OCI-LY7 (cell line): Measurements from ENCODE around the gene NINL. TPM values are rescaled to one million over a fixed set of nuclear protein-coding genes. Genes with fewer than 3 reads are reported as not detected.
"Not testable (repeated sequence)": the region's sequence is repeated elsewhere in the genome, so short reads cannot be mapped to it uniquely, and the experiment has no call there.

Experiments used
- Bru-seq: library from RNA; stranded (reverse); fragments of 400-500 nt; gene quantifications from one replicate; lab custom pipeline; 2021; lab: Mats Ljungman, UMichigan
- BruChase-seq, 2 experiments: library from RNA; stranded (reverse); fragments of 400-500 nt; gene quantifications; one replicate each; lab custom pipeline; 2021; lab: Mats Ljungman, UMichigan
- BruUV-seq: library from RNA; stranded (reverse); fragments of 400-500 nt; replicated peaks from 2 replicates; lab custom pipeline; 2021; lab: Mats Ljungman, UMichigan
- CTCF ChIA-PET: fragments of 300-600 bp; sonication (Branson Sonifier 250); formaldehyde crosslinking; loops from one replicate; lab custom pipeline; 2022; ENCODE audit warnings: antibody characterized with exemption; ENCODE audit not compliant: unreplicated experiment; lab: Charles Lee
- POLR2A ChIA-PET: fragments of 300-600 bp; sonication (Branson Sonifier 250); formaldehyde crosslinking; loops from one replicate; lab custom pipeline; 2022; ENCODE audit warnings: antibody characterized with exemption; lab: Charles Lee
- DNase-seq: peaks from one replicate; pipeline ENCODE4 v3.0.0-alpha.2; 2015; ENCODE audit warnings: low spot score
- H2AFZ ChIP-seq: fragments of 200-600 bp; sonication (generic), shearing (Covaris generic); 2 replicates; pipeline ENCODE4 v1.6.1; 2014; ENCODE audit warnings: mild to moderate bottlenecking, antibody characterized with exemption, low read length, moderate library complexity
- H3K27ac ChIP-seq: fragments of 200-600 bp; sonication (generic); 2 replicates; pipeline ENCODE4 v1.5.1; 2014; ENCODE audit warnings: mixed run types, low read depth, mild to moderate bottlenecking, moderate library complexity, low read length, inconsistent platforms; ENCODE audit not compliant: poor library complexity, severe bottlenecking
- H3K36me3 ChIP-seq: fragments of 200-600 bp; sonication (generic); 2 replicates; pipeline ENCODE4 v1.6.1; 2014; ENCODE audit warnings: mild to moderate bottlenecking, antibody characterized with exemption, low read length, moderate library complexity, mixed read lengths; ENCODE audit not compliant: insufficient read depth
- H3K4me1 ChIP-seq: fragments of 200-600 bp; sonication (generic); 2 replicates; pipeline ENCODE4 v1.5.1; 2014; ENCODE audit warnings: mild to moderate bottlenecking, low read length; ENCODE audit not compliant: insufficient read depth, poor library complexity, severe bottlenecking
- H3K4me2 ChIP-seq: fragments of 200-600 bp; sonication (generic); 2 replicates; pipeline ENCODE4 v1.6.1; 2014; ENCODE audit warnings: mild to moderate bottlenecking, low read length
- H3K4me3 ChIP-seq: fragments of 200-600 bp; sonication (generic); 2 replicates; pipeline ENCODE4 v1.5.1; 2014; ENCODE audit warnings: mild to moderate bottlenecking, low read depth, low read length; ENCODE audit not compliant: poor library complexity, severe bottlenecking
- H3K79me2 ChIP-seq: fragments of 200-600 bp; sonication (generic); 2 replicates; pipeline ENCODE4 v1.6.1; 2016; ENCODE audit warnings: low read depth, mild to moderate bottlenecking, low read length, moderate library complexity, mixed read lengths; ENCODE audit not compliant: insufficient read depth
- H3K9me2 ChIP-seq: fragments of 200-600 bp; sonication (generic); 2 replicates; pipeline ENCODE4 v1.6.1; 2016; ENCODE audit warnings: mild to moderate bottlenecking, low read length, mixed read lengths; ENCODE audit not compliant: insufficient read depth
- H3K9me3 ChIP-seq: fragments of 200-600 bp; sonication (generic); 2 replicates; pipeline ENCODE4 v1.6.1; 2014; ENCODE audit warnings: mild to moderate bottlenecking, mixed run types, low read length, mixed read lengths
- H4K20me1 ChIP-seq: fragments of 200-600 bp; sonication (generic); 2 replicates; pipeline ENCODE4 v1.6.1; 2014; ENCODE audit warnings: mild to moderate bottlenecking, antibody characterized with exemption, low read length, moderate library complexity, mixed read lengths; ENCODE audit not compliant: insufficient read depth
- EZH2phosphoT487 ChIP-seq: fragments of 200-600 bp; sonication (generic); IDR thresholded peaks from 2 replicates; pipeline ENCODE4 v1.6.1; 2018; ENCODE audit warnings: low read depth, borderline replicate concordance, mild to moderate bottlenecking, mixed run types, antibody characterized with exemption, low read length, moderate library complexity, mixed read lengths
- intact Hi-C: fragments of 100-400 bp; cut with micrococcal nuclease; formaldehyde crosslinking; loops from one replicate; pipeline ENCODE4 v1.10.0; 2022; ENCODE audit not compliant: unreplicated experiment
- long read RNA-seq: library from polyadenylated mRNA; stranded (forward); transcript quantifications from one replicate; pipeline ENCODE4 v2.0.0, GENCODE V29; 2022
- total RNA-seq, 2 experiments: library from RNA; depleted of rRNA in 1 of 2; stranded (reverse); fragments of >200 nt in 1 of 2; shearing (Covaris generic) in 1 of 2; gene quantifications; 2 replicates each; pipeline ENCODE4 v1.2.3, GENCODE V29; 2014 to 2022
- TF ChIP-seq, protein P1 (sequence below): fragments of 200-600 bp; sonication (generic); conservative IDR thresholded peaks from 2 replicates; pipeline ENCODE4 v1.5.1; 2014; ENCODE audit warnings: mild to moderate bottlenecking, antibody characterized with exemption, low read length, moderate library complexity, mixed read lengths

The NINL gene
- total RNA-seq (2014; rRNA removed; shearing (Covaris generic)) = 0.06 and 0.08 TPM in 2 replicates
- 0.55 and 0.57 TPM in 2 replicates for total RNA-seq (2022)
- percentile 23 among the genes with signal in this experiment for Bru-seq, nascent RNA
- BruChase-seq, experiment 1, labeled RNA remaining after a 6-hour chase = percentile 19 among the genes with signal in this experiment
- BruChase-seq, experiment 2, labeled RNA remaining after a 2-hour chase = percentile 21 among the genes with signal in this experiment
- long read RNA-seq, partial matches to known transcripts = 0 of 2 reads
- long read RNA-seq, other reads (novel, unspliced or antisense) = 2 of 2 reads

DNA sequence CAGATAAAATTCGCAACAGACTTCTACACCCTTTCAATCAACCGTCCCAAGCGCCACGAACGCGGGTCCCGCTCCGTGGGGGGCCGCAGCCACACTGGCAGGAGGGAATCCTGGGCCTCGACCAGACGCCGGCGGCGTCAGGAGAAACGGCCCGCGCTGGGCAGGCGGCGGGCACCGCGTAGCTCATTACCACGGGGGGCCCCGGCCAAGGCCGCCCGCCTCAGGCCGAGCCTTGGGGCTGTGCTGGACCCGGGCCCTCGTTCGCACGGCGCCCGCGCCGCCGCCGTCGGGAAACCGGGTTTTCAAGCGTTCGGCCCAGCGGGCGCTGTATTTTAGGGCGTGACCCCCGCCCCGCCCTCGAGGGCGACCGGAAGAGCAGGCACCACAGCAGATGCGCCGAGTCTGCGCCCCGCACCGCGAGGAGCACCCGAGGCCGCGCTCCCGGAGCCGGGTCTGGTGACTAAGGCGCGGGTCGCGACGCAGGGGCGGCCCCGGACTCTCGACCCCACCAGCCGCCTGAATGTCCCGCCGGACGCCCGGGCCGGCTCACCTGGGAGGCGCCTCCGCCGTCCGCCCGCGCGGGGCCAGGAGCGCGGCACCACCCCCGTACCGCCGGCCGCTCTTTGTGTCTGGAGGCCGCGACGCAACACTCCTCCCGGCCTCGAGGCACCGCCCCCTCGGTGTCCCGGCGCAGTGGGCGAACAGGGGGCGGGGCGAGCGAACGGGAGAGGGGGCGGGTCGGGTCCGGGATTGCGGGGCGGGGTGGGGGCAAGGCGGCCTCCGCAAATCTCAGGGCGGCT, at the start of gene NINL:
NINL (minus strand) TSS at position 627 of the 800 bp plus-strand sequence. CDS start 58,944 bp downstream, outside the sequence.
- H3K9me3 ChIP-seq = no peaks in the 10 kb centered on the region
- H3K79me2 ChIP-seq = no peaks in the 10 kb centered on the region
- no peaks in the 10 kb centered on the region for H3K36me3 ChIP-seq
- no peaks in the 10 kb centered on the region for H3K4me1 ChIP-seq
- intact Hi-C loops = no loop called here
- DNase-seq = no peak
- no peak within 1 kb of the TSS for H2AFZ ChIP-seq
- ChIA-PET CTCF (no interaction called here), POLR2A (no interaction called here)
- TF ChIP-seq, protein P1, sequence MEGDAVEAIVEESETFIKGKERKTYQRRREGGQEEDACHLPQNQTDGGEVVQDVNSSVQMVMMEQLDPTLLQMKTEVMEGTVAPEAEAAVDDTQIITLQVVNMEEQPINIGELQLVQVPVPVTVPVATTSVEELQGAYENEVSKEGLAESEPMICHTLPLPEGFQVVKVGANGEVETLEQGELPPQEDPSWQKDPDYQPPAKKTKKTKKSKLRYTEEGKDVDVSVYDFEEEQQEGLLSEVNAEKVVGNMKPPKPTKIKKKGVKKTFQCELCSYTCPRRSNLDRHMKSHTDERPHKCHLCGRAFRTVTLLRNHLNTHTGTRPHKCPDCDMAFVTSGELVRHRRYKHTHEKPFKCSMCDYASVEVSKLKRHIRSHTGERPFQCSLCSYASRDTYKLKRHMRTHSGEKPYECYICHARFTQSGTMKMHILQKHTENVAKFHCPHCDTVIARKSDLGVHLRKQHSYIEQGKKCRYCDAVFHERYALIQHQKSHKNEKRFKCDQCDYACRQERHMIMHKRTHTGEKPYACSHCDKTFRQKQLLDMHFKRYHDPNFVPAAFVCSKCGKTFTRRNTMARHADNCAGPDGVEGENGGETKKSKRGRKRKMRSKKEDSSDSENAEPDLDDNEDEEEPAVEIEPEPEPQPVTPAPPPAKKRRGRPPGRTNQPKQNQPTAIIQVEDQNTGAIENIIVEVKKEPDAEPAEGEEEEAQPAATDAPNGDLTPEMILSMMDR = no peak
- no peak for TF ChIP-seq EZH2phosphoT487
- BruUV-seq = no TSS peak
- no peaks in the 10 kb centered on the region for H4K20me1 ChIP-seq
- no peak within 1 kb of the TSS for H3K27ac ChIP-seq
- H3K4me2 ChIP-seq = peak within 1 kb of the TSS; percentile 16; the same call in 1 of the 2 replicates
- no peak within 1 kb of the TSS for H3K4me3 ChIP-seq
- H3K9me2 ChIP-seq = no peaks in the 10 kb centered on the region

GRCh38 chr20:25632940-25633790, 47.8 kb upstream of the NINL start:
- Histone ChIP-seq H3K36me3 (no peaks in the 10 kb centered on the region), H2AFZ (no peak overlapping the region), H3K79me2 (no peaks in the 10 kb centered on the region), H3K27ac (no peak overlapping the region), H3K9me3 (peaks cover 19% of the 10 kb centered on the region), H4K20me1 (no peaks in the 10 kb centered on the region), H3K4me1 (no peaks in the 10 kb centered on the region), H3K9me2 (no peaks in the 10 kb centered on the region), H3K4me2 (no peak overlapping the region), H3K4me3 (no peak overlapping the region)
- DNase-seq = no peak
- TF ChIP-seq, protein P1 = no peak
- no peak for TF ChIP-seq EZH2phosphoT487
- intact Hi-C loops = no loop called here
- no TSS peak for BruUV-seq
- POLR2A ChIA-PET = no interaction called here
- CTCF ChIA-PET = no interaction called here

- intact Hi-C loops, POLR2A ChIA-PET, H3K9me3 ChIP-seq, H3K4me2 ChIP-seq, H3K4me3 ChIP-seq, H3K9me2 ChIP-seq, H3K4me1 ChIP-seq, DNase-seq, H4K20me1 ChIP-seq, BruUV-seq, H2AFZ ChIP-seq, CTCF ChIA-PET, H3K36me3 ChIP-seq, H3K79me2 ChIP-seq, H3K27ac ChIP-seq: not testable (repeated sequence)
These were observed 45.3 kb upstream of the NINL start for GRCh38 chr20:25630615-25631014.
